Panc1 (cell line): ENCODE measurements around the gene ANO6. TPM values are rescaled to one million over a fixed set of nuclear protein-coding genes. Genes with fewer than 3 reads are reported as not detected.

Experiments used
- ATAC-seq: fragments of 200-7000 bp; cut with Tn5 transposase; 2 replicates; pipeline ENCODE4 v1.9.1; 2020; ENCODE audit warnings: mild to moderate bottlenecking, moderate library complexity
- BruUV-seq: library from RNA; stranded (reverse); fragments of 400-500 nt; replicated peaks from 2 replicates; lab custom pipeline; 2021; lab: Mats Ljungman, UMichigan
- CTCF ChIA-PET: fragments of 300-600 bp; sonication (Branson Sonifier 250); formaldehyde crosslinking; loops from one replicate; lab custom pipeline; 2022; ENCODE audit warnings: antibody characterized with exemption; lab: Charles Lee
- POLR2A ChIA-PET: fragments of 300-600 bp; sonication (Branson Sonifier 250); formaldehyde crosslinking; loops from one replicate; lab custom pipeline; 2022; ENCODE audit warnings: antibody characterized with exemption; lab: Charles Lee
- DNase-seq: peaks from one replicate; pipeline ENCODE4 v3.0.0-alpha.2; 2010; ENCODE audit warnings: low read depth, low spot score
- H3K27ac ChIP-seq: 2 replicates; pipeline ENCODE4 v1.5.1; 2011; ENCODE audit warnings: mild to moderate bottlenecking, low read length, inconsistent platforms
- H3K27me3 ChIP-seq: fragments of 200-500 bp; sonication (Bioruptor generic); 2 replicates; pipeline ENCODE4 v1.6.0; 2014; ENCODE audit warnings: low read length, inconsistent platforms; ENCODE audit not compliant: control insufficient read depth, insufficient read depth
- H3K36me3 ChIP-seq: fragments of 200-500 bp; sonication (Bioruptor generic); 2 replicates; pipeline ENCODE4 v1.5.1; 2014; ENCODE audit warnings: inconsistent platforms, mild to moderate bottlenecking, low read length, moderate library complexity; ENCODE audit not compliant: control insufficient read depth, insufficient read depth
- H3K4me1 ChIP-seq: 2 replicates; pipeline ENCODE4 v1.5.1; 2011; ENCODE audit warnings: inconsistent platforms, mild to moderate bottlenecking, low read length, moderate library complexity; ENCODE audit not compliant: control insufficient read depth, insufficient read depth
- H3K4me3 ChIP-seq, 2 experiments: 2 replicates each; pipeline ENCODE4 v1.5.1; 2011 to 2012; ENCODE audit warnings: low read depth in 2 of 2, low read length in 2 of 2, mild to moderate bottlenecking in 2 of 2, inconsistent platforms in 1 of 2, moderate library complexity in 1 of 2
- H3K9me3 ChIP-seq: fragments of 200-500 bp; sonication (Bioruptor generic); 2 replicates; pipeline ENCODE4 v1.5.1; 2014; ENCODE audit warnings: low read depth, mild to moderate bottlenecking, inconsistent platforms, low read length, moderate library complexity; ENCODE audit not compliant: control insufficient read depth, insufficient read depth
- POLR2AphosphoS5 ChIP-seq: IDR thresholded peaks from 2 replicates; pipeline ENCODE4 v1.6.1; 2012; ENCODE audit warnings: mild to moderate bottlenecking, low read depth, low read length, moderate library complexity
- SIN3A ChIP-seq: IDR thresholded peaks from 2 replicates; pipeline ENCODE4 v1.6.1; 2012; ENCODE audit warnings: low read depth, mild to moderate bottlenecking, low read length, moderate library complexity, borderline replicate concordance; ENCODE audit not compliant: insufficient read depth
- TCF7L2 ChIP-seq: IDR thresholded peaks from 2 replicates; pipeline ENCODE4 v1.6.1; 2011; ENCODE audit warnings: mild to moderate bottlenecking, low read depth, low read length, inconsistent platforms
- in situ Hi-C: cut with HindIII; loops from 2 replicates; pipeline ENCODE4 v1.10.0; 2016; ENCODE audit warnings: low sequenced_read_pairs, low pct_unique_long_range_greater_than_20kb
- intact Hi-C: fragments of 100-400 bp; cut with micrococcal nuclease; formaldehyde crosslinking; loops from one replicate; pipeline ENCODE4 v1.10.0; 2022; ENCODE audit not compliant: unreplicated experiment
- total RNA-seq: library from RNA; stranded (reverse); gene quantifications from one replicate; pipeline ENCODE4 v1.2.1, GENCODE V29; 2021; ENCODE audit not compliant: unreplicated experiment
- TF ChIP-seq, protein P1 (sequence below), 2 experiments: IDR thresholded peaks; 2 replicates each; pipeline ENCODE4 v1.6.1; 2011 to 2012; ENCODE audit warnings: low read depth in 2 of 2, control low read depth in 1 of 2, low read length in 1 of 2, mild to moderate bottlenecking in 1 of 2, moderate library complexity in 1 of 2; ENCODE audit not compliant: insufficient read depth in 1 of 2
- TF ChIP-seq, protein P2 (sequence below): fragments of 450-650 bp; IDR thresholded peaks from 2 replicates; pipeline ENCODE4 v1.5.1; 2017; ENCODE audit warnings: mild to moderate bottlenecking

ANO6 gene
- total RNA-seq, 1 experiment from 2014 or later: 120 TPM

DNA sequence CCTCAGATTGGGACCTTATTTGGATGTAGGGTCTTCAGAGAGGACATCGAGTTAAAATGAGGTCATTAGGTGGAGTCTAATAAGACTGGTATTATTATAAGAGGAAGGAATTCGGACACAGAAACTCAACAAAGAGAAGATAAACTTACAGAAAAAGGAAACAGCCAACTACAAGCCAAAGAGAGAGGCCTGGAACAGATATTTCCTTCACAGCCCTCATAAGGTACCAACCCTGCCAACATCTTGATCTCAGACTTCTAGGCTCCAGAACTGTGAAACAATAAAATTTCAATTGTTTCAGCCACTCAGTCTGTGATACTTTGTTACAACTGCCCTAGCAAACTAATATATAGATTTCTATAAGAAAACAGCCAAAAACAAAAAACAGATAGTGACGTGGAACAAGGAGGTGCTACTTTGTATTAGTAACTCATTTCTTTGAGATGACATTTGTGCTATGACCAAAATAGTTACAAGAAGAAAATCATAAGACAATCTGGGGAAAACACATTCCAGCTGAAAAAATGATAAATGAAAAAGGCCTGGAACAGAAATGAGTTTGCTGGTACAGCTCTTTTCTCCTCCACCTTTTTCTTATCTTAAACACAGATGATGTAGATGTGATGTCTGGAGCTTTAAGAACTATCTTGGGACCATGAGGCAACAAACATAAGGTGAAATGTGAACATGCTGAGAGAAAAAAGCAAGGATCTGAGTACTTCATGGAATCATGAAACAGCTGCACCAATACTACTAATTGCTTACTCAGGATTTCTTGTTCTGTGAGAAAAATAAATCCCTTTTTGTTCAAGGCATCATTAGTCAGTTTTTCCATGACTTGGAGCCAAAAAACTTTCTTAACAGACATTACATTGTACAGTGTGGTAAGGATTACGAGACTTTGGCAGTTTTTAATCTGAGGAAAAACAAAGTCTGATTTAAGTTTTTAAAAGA, 243.2 kb downstream of the ANO6 start:
- no peak for TF ChIP-seq SIN3A
- TF ChIP-seq TCF7L2: no peak
- no peak for TF ChIP-seq POLR2AphosphoS5
- TF ChIP-seq, protein P1, sequence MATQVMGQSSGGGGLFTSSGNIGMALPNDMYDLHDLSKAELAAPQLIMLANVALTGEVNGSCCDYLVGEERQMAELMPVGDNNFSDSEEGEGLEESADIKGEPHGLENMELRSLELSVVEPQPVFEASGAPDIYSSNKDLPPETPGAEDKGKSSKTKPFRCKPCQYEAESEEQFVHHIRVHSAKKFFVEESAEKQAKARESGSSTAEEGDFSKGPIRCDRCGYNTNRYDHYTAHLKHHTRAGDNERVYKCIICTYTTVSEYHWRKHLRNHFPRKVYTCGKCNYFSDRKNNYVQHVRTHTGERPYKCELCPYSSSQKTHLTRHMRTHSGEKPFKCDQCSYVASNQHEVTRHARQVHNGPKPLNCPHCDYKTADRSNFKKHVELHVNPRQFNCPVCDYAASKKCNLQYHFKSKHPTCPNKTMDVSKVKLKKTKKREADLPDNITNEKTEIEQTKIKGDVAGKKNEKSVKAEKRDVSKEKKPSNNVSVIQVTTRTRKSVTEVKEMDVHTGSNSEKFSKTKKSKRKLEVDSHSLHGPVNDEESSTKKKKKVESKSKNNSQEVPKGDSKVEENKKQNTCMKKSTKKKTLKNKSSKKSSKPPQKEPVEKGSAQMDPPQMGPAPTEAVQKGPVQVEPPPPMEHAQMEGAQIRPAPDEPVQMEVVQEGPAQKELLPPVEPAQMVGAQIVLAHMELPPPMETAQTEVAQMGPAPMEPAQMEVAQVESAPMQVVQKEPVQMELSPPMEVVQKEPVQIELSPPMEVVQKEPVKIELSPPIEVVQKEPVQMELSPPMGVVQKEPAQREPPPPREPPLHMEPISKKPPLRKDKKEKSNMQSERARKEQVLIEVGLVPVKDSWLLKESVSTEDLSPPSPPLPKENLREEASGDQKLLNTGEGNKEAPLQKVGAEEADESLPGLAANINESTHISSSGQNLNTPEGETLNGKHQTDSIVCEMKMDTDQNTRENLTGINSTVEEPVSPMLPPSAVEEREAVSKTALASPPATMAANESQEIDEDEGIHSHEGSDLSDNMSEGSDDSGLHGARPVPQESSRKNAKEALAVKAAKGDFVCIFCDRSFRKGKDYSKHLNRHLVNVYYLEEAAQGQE (IDR thresholded peaks at IDR 0.05; ENCODE audit: insufficient read depth in 1 of 2, low read depth in 2 of 2, low read length in 1 of 2): no peak
- TF ChIP-seq, protein P2, sequence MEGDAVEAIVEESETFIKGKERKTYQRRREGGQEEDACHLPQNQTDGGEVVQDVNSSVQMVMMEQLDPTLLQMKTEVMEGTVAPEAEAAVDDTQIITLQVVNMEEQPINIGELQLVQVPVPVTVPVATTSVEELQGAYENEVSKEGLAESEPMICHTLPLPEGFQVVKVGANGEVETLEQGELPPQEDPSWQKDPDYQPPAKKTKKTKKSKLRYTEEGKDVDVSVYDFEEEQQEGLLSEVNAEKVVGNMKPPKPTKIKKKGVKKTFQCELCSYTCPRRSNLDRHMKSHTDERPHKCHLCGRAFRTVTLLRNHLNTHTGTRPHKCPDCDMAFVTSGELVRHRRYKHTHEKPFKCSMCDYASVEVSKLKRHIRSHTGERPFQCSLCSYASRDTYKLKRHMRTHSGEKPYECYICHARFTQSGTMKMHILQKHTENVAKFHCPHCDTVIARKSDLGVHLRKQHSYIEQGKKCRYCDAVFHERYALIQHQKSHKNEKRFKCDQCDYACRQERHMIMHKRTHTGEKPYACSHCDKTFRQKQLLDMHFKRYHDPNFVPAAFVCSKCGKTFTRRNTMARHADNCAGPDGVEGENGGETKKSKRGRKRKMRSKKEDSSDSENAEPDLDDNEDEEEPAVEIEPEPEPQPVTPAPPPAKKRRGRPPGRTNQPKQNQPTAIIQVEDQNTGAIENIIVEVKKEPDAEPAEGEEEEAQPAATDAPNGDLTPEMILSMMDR: no peak
- in situ Hi-C loops (no loop called here), intact Hi-C loops (no loop called here)
- no peaks in the 10 kb centered on the region for H3K36me3 ChIP-seq
- no peaks in the 10 kb centered on the region for H3K9me3 ChIP-seq
- H3K4me3 ChIP-seq: no peak overlapping the region
- ChIA-PET CTCF (no interaction called here), POLR2A (no interaction called here)
- no TSS peak for BruUV-seq
- no peaks in the 10 kb centered on the region for H3K4me1 ChIP-seq
- peaks cover 2% of the 10 kb centered on the region; the same call in 1 of the 2 replicates for H3K27me3 ChIP-seq
- no peak for DNase-seq
- H3K27ac ChIP-seq: no peak overlapping the region
- no peak for ATAC-seq

DNA sequence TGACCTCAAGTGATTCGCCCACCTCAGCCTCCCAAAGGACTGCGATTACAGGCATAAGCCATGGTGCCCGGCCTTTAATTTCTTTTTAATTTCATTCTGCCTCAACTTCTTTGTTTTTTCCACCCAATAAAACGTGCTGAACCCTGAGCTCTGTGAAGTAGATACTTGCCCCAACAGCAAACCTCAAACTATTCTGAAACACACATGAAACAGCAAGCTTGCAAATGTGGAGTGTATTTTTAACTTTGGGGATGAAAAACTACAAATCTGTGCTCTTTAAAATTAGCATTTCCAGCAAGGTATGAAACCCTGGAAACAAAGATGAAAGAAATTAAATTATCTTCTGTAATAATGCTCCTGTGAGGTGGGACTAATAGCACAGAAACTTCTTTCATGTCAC, 246.6 kb downstream of the ANO6 start:
- ATAC-seq (no peak), DNase-seq (no peak)
- no TSS peak for BruUV-seq
- Histone ChIP-seq H3K27me3 (peaks cover 2% of the 10 kb centered on the region; the same call in 1 of the 2 replicates), H3K9me3 (no peaks in the 10 kb centered on the region), H3K27ac (no peak overlapping the region), H3K4me1 (no peaks in the 10 kb centered on the region), H3K4me3 (no peak overlapping the region), H3K36me3 (no peaks in the 10 kb centered on the region)
- in situ Hi-C loops (no loop called here), intact Hi-C loops (no loop called here)
- TF ChIP-seq, protein P1 (IDR thresholded peaks at IDR 0.05; ENCODE audit: insufficient read depth in 1 of 2, low read depth in 2 of 2, low read length in 1 of 2): no peak
- TF ChIP-seq POLR2AphosphoS5 (no peak), SIN3A (no peak)
- TF ChIP-seq, protein P2: no peak
- ChIA-PET POLR2A (no interaction called here), CTCF (no interaction called here)
